Measurements from ENCODE around the gene ACTR5.

ACTR5 gene

DNA sequence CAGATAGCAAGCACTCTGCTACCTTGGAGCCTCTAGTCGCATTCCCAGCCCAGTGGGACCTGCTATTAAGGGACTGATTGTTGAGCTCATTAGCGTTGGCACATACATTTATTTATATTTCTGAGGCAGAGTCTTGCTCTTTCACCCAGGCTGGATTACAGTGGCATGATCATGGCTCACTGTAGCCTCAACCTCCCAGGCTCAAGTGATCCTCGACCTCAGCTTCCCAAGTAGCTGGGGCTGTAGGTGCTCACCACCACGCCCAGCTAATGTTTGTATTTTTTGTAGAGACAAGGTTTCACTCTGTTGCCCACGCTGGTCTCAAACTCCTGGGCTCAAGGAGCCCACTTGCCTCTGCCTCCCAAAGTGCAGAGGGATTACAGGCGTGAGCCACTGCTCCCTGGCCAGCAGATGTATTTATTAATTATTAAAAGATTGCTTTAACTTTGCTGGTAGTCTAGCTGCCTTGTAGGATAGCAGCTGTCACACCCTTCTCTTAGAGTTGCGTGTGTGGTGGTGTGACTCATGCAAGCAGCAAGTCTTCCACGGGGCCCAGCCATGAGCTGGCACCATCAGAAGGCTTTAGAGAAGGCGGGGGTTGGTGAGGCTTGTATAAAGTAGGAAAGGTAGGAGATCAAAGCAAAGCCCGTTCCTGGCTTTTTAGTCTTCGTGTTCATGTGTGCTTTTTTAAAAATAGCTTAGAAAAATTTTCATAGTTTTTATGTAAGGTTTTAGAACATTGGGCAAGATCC, 16.5 kb downstream of the ACTR5 start:
- no peak for DNase-seq (ENCODE audit: low read depth)
- TF ChIP-seq, protein P1, sequence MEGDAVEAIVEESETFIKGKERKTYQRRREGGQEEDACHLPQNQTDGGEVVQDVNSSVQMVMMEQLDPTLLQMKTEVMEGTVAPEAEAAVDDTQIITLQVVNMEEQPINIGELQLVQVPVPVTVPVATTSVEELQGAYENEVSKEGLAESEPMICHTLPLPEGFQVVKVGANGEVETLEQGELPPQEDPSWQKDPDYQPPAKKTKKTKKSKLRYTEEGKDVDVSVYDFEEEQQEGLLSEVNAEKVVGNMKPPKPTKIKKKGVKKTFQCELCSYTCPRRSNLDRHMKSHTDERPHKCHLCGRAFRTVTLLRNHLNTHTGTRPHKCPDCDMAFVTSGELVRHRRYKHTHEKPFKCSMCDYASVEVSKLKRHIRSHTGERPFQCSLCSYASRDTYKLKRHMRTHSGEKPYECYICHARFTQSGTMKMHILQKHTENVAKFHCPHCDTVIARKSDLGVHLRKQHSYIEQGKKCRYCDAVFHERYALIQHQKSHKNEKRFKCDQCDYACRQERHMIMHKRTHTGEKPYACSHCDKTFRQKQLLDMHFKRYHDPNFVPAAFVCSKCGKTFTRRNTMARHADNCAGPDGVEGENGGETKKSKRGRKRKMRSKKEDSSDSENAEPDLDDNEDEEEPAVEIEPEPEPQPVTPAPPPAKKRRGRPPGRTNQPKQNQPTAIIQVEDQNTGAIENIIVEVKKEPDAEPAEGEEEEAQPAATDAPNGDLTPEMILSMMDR (IDR thresholded peaks at IDR 0.05; ENCODE audit: low read depth, low read length, missing control alignments), result no peak
- H3K4me3 ChIP-seq (ENCODE audit: low read depth, low read length), result no peak overlapping the region

DNA sequence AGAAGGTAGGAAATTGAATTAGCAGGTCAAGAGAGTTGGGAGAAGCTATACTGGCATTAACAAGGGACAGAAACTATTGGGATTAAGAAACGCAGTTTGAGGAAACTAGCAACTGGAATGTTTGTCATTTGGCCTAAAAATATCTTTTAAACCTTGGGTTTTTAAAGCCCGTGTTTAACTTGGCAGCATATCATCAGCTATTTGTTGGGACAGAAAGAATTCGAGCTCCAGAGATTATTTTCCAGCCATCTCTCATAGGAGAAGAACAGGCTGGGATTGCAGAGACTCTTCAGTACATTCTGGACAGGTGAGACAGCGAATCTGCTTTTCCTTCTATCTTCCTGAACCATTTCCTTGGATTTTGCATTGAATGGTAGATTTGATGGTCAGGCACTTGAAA, 17.8 kb downstream of the ACTR5 start:
- no peak for DNase-seq (ENCODE audit: low read depth)
- H3K4me3 ChIP-seq (ENCODE audit: low read depth, low read length), result no peak overlapping the region
- TF ChIP-seq, protein P1 (IDR thresholded peaks at IDR 0.05; ENCODE audit: low read depth, low read length, missing control alignments), result no peak

DNA sequence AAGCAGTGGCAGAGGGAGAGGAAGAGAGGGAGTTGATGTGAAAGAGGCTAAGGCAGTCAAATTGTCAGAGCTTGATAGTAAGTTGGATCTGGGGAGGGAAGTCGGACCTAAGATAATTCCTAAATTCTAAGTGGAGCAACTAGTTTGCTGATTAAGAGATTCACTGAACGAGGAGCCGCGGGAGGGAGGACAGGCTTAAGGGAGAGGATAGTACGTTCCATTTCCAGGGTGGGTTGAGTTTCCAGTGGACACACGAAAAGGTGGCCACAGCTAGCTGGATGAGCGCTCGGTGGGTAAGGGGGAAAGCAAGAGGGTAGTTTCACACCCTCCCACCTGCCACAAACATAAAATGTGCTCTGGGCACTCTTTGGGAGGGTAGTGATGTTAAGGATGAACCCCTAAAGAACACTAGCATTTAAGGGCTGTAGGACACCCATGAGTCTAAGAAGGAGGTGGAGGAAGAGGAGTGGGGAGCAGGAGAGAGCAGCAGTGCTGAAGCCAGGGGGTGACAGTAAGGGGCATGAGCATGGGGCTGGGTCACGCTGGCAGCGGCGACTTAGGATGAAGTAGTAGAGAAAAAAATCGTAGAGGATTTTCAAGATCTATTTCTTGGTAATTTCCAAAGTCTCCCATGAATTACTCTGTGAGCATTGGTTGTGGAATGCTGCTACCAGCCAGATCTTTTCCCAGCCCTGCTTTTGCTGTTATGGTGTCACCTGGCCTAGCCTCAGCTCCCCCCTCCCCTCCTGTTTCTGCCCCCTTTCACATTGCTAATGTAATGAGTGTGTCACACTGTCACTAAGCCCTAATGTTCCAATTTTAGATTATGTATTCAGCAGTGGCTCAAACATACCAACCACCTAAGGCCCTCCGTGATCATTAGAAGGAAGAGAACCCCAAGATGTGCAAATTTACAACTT, 21.4 kb downstream of the ACTR5 start:
- TF ChIP-seq, protein P1 (IDR thresholded peaks at IDR 0.05; ENCODE audit: low read depth, low read length, missing control alignments), result no peak
- DNase-seq (ENCODE audit: low read depth), result no peak
- no peak overlapping the region for H3K4me3 ChIP-seq (ENCODE audit: low read depth, low read length)

DNA sequence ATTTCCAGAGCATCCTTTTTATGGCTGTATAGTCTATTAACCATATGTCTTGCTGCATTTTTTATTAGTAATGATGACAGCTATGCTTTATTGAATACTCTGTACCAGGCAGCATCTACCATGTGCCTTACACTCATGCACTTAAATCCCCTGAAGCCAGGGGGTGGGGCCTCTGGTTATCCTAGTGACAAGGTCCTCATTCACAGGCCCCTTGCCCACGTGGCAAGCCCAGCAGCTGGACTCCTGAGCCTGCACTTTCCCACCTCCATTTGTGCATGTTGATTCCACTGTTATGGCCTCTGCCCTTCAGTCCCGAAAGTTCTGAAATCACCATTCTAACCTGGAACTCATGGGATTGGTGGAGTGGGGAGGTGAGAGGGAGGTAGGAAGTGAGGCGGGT, 22.3 kb downstream of the ACTR5 start:
- DNase-seq (ENCODE audit: low read depth), result no peak
- no peak overlapping the region for H3K4me3 ChIP-seq (ENCODE audit: low read depth, low read length)
- TF ChIP-seq, protein P1 (IDR thresholded peaks at IDR 0.05; ENCODE audit: low read depth, low read length, missing control alignments), result no peak

DNA sequence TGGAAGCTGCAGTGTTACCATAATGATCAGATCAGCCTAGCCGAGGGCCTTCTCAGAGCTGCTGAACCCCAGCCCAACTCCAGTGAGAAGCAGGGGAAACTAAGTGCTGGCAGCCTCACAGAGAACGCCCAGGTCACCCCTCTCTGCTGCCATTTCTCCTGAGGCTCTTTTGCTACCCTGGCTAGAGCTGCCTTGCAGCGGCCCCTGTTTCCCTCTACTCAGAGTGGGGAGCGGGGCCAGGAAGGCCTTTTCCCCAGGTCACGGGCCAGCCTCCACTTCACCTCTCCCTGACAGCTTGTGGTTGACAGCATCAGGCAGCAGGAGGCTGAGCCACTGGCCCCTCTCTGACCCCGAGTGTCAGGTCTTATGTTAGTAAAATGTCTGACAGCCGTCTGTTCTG, 22.7 kb downstream of the ACTR5 start:
- TF ChIP-seq, protein P1 (IDR thresholded peaks at IDR 0.05; ENCODE audit: low read depth, low read length, missing control alignments), result no peak
- no peak overlapping the region for H3K4me3 ChIP-seq (ENCODE audit: low read depth, low read length)
- DNase-seq (ENCODE audit: low read depth), result no peak

DNA sequence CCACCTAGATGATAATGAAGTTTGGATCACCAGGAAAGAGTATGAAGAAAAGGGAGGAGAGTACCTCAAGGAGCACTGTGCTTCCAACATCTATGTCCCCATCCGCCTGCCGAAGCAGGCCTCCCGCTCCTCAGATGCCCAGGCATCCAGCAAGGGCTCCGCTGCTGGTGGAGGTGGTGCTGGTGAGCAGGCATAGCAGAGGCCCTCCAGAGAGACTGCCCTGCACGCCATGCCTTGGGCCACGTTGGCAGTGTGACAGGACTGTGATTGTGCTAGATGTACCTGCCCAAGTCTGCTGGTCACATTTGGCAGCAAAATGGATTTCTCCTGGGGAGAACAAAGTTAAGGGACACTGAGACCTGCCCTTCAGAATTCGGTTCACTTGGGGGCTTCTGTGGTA, 23.4 kb downstream of the ACTR5 start:
- no peak overlapping the region for H3K4me3 ChIP-seq (ENCODE audit: low read depth, low read length)
- TF ChIP-seq, protein P1 (IDR thresholded peaks at IDR 0.05; ENCODE audit: low read depth, low read length, missing control alignments), result no peak
- no peak for DNase-seq (ENCODE audit: low read depth)
